GM12878 (cell line): ENCODE measurements around the gene KDM5B. TPM values are rescaled to one million over a fixed set of nuclear protein-coding genes. Genes with fewer than 3 reads are reported as not detected.

ENCODE experiments used
- ATAC-seq: fragments of 200-7000 bp; cut with Tn5 transposase; 3 replicates; pipeline ENCODE4 v1.9.1; 2020; ENCODE audit warnings: mild to moderate bottlenecking, moderate library complexity
- BruUV-seq: library from RNA; stranded (reverse); fragments of 400-500 nt; replicated peaks from 2 replicates; lab custom pipeline; 2021; lab: Mats Ljungman, UMichigan
- CTCF ChIA-PET: fragments of 300-600 bp; sonication (Branson Sonifier 250); formaldehyde crosslinking; extraction: SDS; loops from one replicate; lab custom pipeline; 2021; ENCODE audit warnings: inconsistent platforms; lab: Yijun Ruan, JAX
- POLR2A ChIA-PET: fragments of 350-600 bp; formaldehyde crosslinking; extraction: SDS; loops from one replicate; lab custom pipeline; 2021; ENCODE audit warnings: inconsistent platforms; lab: Charles Lee
- RAD21 ChIA-PET: fragments of 300-600 bp; sonication (Branson Sonifier 250); formaldehyde crosslinking; loops from one replicate; lab custom pipeline; 2023; ENCODE audit warnings: antibody characterized with exemption; ENCODE audit not compliant: unreplicated experiment; lab: Charles Lee
- SMC1A ChIA-PET: fragments of 300-600 bp; sonication (Branson Sonifier 250); formaldehyde crosslinking; loops from one replicate; lab custom pipeline; 2023; ENCODE audit not compliant: unreplicated experiment, uncharacterized antibody; lab: Charles Lee
- DNase-seq: peaks from one replicate; pipeline ENCODE4 v3.0.0-alpha.2; 2011; ENCODE audit warnings: low read depth, low spot score
- FAIRE-seq: peaks from 3 replicates; lab custom pipeline; 2011; peaks lifted over from hg19 to GRCh38; lab: Jason Lieb, UNC
- H2AFZ ChIP-seq: 2 replicates; pipeline ENCODE4 v1.6.0; 2011; ENCODE audit warnings: low read depth, low read length, control low read depth; ENCODE audit not compliant: control insufficient read depth
- H3K27ac ChIP-seq: 2 replicates; pipeline ENCODE4 v1.5.1; 2011; ENCODE audit warnings: control low read depth; ENCODE audit not compliant: control insufficient read depth, insufficient read depth
- H3K27me3 ChIP-seq, 2 experiments: replicated peaks in 1 of 2; 2 replicates each; pipeline versions ENCODE4 v1.6.0 to v1.6.1; 2011; ENCODE audit warnings: low read length in 1 of 2; ENCODE audit not compliant: control insufficient read depth in 2 of 2, insufficient read depth in 2 of 2
- H3K36me3 ChIP-seq, 2 experiments: 2 replicates each; pipeline ENCODE4 v1.5.1; 2011; ENCODE audit warnings: low read length in 1 of 2; ENCODE audit not compliant: control insufficient read depth in 2 of 2, insufficient read depth in 2 of 2
- H3K4me1 ChIP-seq: 2 replicates; pipeline ENCODE4 v1.6.1; 2011; ENCODE audit warnings: mild to moderate bottlenecking, low read length, moderate library complexity, mixed read lengths; ENCODE audit not compliant: control insufficient read depth, insufficient read depth
- H3K4me2 ChIP-seq: 2 replicates; pipeline ENCODE4 v1.6.0; 2011; ENCODE audit warnings: control low read depth; ENCODE audit not compliant: control insufficient read depth, insufficient read depth
- H3K4me3 ChIP-seq: fragments of 200-600 bp; sonication (generic); 2 replicates; pipeline ENCODE4 v1.5.1; 2016
- H3K79me2 ChIP-seq: 2 replicates; pipeline ENCODE4 v1.6.0; 2011; ENCODE audit warnings: low read length; ENCODE audit not compliant: control insufficient read depth, insufficient read depth
- H3K9ac ChIP-seq: 2 replicates; pipeline ENCODE4 v1.8.0; 2011; ENCODE audit warnings: low read length, control low read depth, mixed read lengths; ENCODE audit not compliant: control insufficient read depth, insufficient read depth
- H3K9me3 ChIP-seq: replicated peaks from 3 replicates; pipeline ENCODE4 v1.5.1; 2011; ENCODE audit warnings: mild to moderate bottlenecking, low read length; ENCODE audit not compliant: control insufficient read depth, insufficient read depth
- H4K20me1 ChIP-seq: 2 replicates; pipeline ENCODE4 v1.6.0; 2011; ENCODE audit not compliant: control insufficient read depth, insufficient read depth
- CEBPZ ChIP-seq: fragments of 150-350 bp; IDR thresholded peaks from 2 replicates; pipeline ENCODE4 v1.6.1; 2016; ENCODE audit warnings: low read depth, low read length
- E2F4 ChIP-seq: IDR thresholded peaks from 2 replicates; pipeline ENCODE4 v1.6.1; 2012; ENCODE audit warnings: low read depth, low read length, improper control_type of control experiment
- HDAC2 ChIP-seq: fragments of 200-600 bp; sonication (generic); IDR thresholded peaks from 2 replicates; pipeline ENCODE4 v1.6.1; 2017
- PML ChIP-seq: IDR thresholded peaks from 2 replicates; pipeline ENCODE4 v1.6.1; 2012; ENCODE audit warnings: low read length, inconsistent platforms
- RELB ChIP-seq: fragments of 450-650 bp; IDR thresholded peaks from 2 replicates; pipeline ENCODE4 v1.6.1; 2017; ENCODE audit warnings: low read depth, mild to moderate bottlenecking, moderate library complexity
- TAF1 ChIP-seq: IDR thresholded peaks from 2 replicates; pipeline ENCODE4 v1.6.1; 2011; ENCODE audit warnings: mild to moderate bottlenecking, low read depth, low read length, borderline replicate concordance
- USF2 ChIP-seq: IDR thresholded peaks from 2 replicates; pipeline ENCODE4 v1.6.1; 2011; ENCODE audit warnings: low read depth, low read length, improper control_type of control experiment, borderline replicate concordance
- ZNF207 ChIP-seq: fragments of 450-650 bp; IDR thresholded peaks from 2 replicates; pipeline ENCODE4 v1.6.1; 2014; ENCODE audit warnings: antibody characterized with exemption, mild to moderate bottlenecking, borderline replicate concordance
- WGBS: methylation state at CpG from one replicate; pipeline ENCODE4 v1.1.6; 2016; ENCODE audit warnings: low lambda C conversion rate; ENCODE audit not compliant: insufficient replicate concordance, insufficient coverage; ENCODE audit errors: missing lambda C conversion rate; 5-methylcytosine and 5-hydroxymethylcytosine counted together
- in situ Hi-C: fragments of 300-500 bp; cut with MboI; formaldehyde crosslinking; loops from 9 replicates; pipeline ENCODE4 v1.14.3; 2018; ENCODE audit warnings: mixed read lengths
- intact Hi-C: fragments of 100-400 bp; cut with micrococcal nuclease; formaldehyde crosslinking; loops from one replicate; pipeline ENCODE4 v1.14.2; 2022; ENCODE audit not compliant: unreplicated experiment
- polyA plus RNA-seq, 11 experiments: library from polyadenylated mRNA; depleted of rRNA in 4 of 11; unstranded in 6 of 11; stranded (reverse) in 5 of 11; fragments of >200 nt; fragmentation: Nextera tagmentation in 4 of 11; fragmentation: Illumina TruSeq in 1 of 11; extraction: Ambion mirVana in 4 of 11; extraction: Trizol in 1 of 11; gene quantifications; 1 replicate in 1 of 11; 2 replicates in 10 of 11; pipeline versions ENCODE4 v1.2.1 to v1.2.3, GENCODE V29; 2011 to 2016; ENCODE audit warnings: inconsistent platforms in 2 of 11, missing spikeins in 2 of 11, low read depth in 1 of 11
- total RNA-seq, 4 experiments: library from RNA; depleted of rRNA in 3 of 4; stranded (reverse); fragments of >200 nt in 3 of 4; fragmentation: Illumina TruSeq in 1 of 4; extraction: Trizol in 1 of 4; gene quantifications; 2 replicates each; pipeline versions ENCODE4 v1.2.1 to v1.2.3, GENCODE V29; 2013 to 2021

The KDM5B gene
- total and polyA plus RNA-seq, 10 of the 15 experiments (the other 5 are each of a cell fraction or from before 2014, with no cell fraction given): 1.7 to 26.6 (median 8.1) TPM

DNA sequence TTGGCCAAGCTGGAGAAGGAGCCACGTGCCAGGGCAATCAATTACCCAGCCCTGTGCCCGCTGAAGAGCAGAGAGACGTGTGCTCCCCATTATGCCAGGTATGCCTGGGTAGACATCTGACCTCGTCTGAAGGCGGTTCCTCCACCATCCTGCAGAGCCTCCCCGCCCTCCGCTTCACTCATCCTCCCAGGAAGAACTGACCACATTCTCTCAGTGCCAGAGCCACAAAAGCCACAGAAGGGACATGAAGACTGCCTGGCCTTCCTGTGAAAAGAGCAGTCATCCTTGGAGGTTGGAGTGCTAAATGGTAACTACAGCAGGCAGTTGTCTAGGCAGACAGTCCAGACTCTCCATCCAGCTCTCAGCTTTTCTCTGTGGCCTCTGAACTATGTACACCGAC lies 109.9 kb downstream of the KDM5B start:
- peaks cover 0 to 7% of the 10 kb centered on the region in 2 experiments; a peak in 3 of 4 replicates for H3K27me3 ChIP-seq
- ChIA-PET SMC1A (interaction anchor here (1.1 kb wide), 1 partner anchor 112 kb away, joined by 3 read pairs; no protein-coding TSS in a partner anchor), CTCF (no interaction called here), POLR2A (no interaction called here), RAD21 (no interaction called here)
- H3K4me1 ChIP-seq: no peaks in the 10 kb centered on the region
- DNase-seq: no peak
- intact Hi-C loops: no loop called here
- no peak overlapping the region for H2AFZ ChIP-seq
- TF ChIP-seq TAF1 (no peak), USF2 (no peak), RELB (no peak), ZNF207 (no peak), E2F4 (no peak), HDAC2 (no peak), PML (no peak), CEBPZ (no peak)
- no peak for ATAC-seq
- H3K79me2 ChIP-seq: no peaks in the 10 kb centered on the region
- WGBS: 5% methylated on average over 8 of the region's 8 CpGs
- no peaks in the 10 kb centered on the region for H3K36me3 ChIP-seq
- BruUV-seq: no TSS peak
- no peak overlapping the region for H3K4me3 ChIP-seq
- H3K9me3 ChIP-seq: no peaks in the 10 kb centered on the region
- in situ Hi-C loops: no loop called here
- H3K9ac ChIP-seq: no peak overlapping the region
- FAIRE-seq: no peak
- H3K27ac ChIP-seq: no peak overlapping the region
- H4K20me1 ChIP-seq: peaks cover 2% of the 10 kb centered on the region; the same call in 1 of the 2 replicates
- no peak overlapping the region for H3K4me2 ChIP-seq
